Mesenchymal stem cell (in vitro differentiated cells and primary cell): ENCODE results near the gene HDAC6.

Experiments used
- DNase-seq: peaks from one replicate; pipeline ENCODE4 v3.0.0-alpha.2; 2013
- H2AFZ ChIP-seq: one replicate; pipeline ENCODE4 v1.6.1; 2013; ENCODE audit warnings: low read depth, mild to moderate bottlenecking, control low read depth, inconsistent platforms, low read length, moderate library complexity
- H2AK5ac ChIP-seq: 2 replicates; pipeline ENCODE4 v1.6.1; 2013; ENCODE audit warnings: low read length, moderate library complexity, mild to moderate bottlenecking, inconsistent platforms; ENCODE audit not compliant: severe bottlenecking
- H2BK120ac ChIP-seq: one replicate; pipeline ENCODE4 v1.6.1; 2013; ENCODE audit warnings: low read depth, mild to moderate bottlenecking, inconsistent platforms, low read length, moderate library complexity
- H2BK12ac ChIP-seq, 2 experiments: one replicate each; pipeline ENCODE4 v1.6.1; 2013; ENCODE audit warnings: inconsistent platforms in 2 of 2, low read length in 2 of 2, mild to moderate bottlenecking in 2 of 2, moderate library complexity in 2 of 2, control low read depth in 1 of 2
- H2BK15ac ChIP-seq: one replicate; pipeline ENCODE4 v1.6.1; 2013; ENCODE audit warnings: mild to moderate bottlenecking, low read depth, inconsistent platforms; ENCODE audit not compliant: poor library complexity, severe bottlenecking
- H2BK5ac ChIP-seq: 2 replicates; pipeline ENCODE4 v1.6.1; 2013; ENCODE audit warnings: low read depth, mild to moderate bottlenecking, low read length, control low read depth, inconsistent platforms; ENCODE audit not compliant: poor library complexity, severe bottlenecking
- H3K14ac ChIP-seq, 2 experiments: one replicate each; pipeline ENCODE4 v1.6.1; 2013; ENCODE audit warnings: inconsistent platforms in 2 of 2, low read length in 2 of 2, control low read depth in 1 of 2, mild to moderate bottlenecking in 1 of 2, moderate library complexity in 1 of 2
- H3K18ac ChIP-seq, 2 experiments: one replicate each; pipeline ENCODE4 v1.6.1; 2013; ENCODE audit warnings: inconsistent platforms in 2 of 2, low read length in 2 of 2, control low read depth in 1 of 2, low read depth in 1 of 2, mild to moderate bottlenecking in 1 of 2
- H3K23ac ChIP-seq, 2 experiments: one replicate each; pipeline ENCODE4 v1.6.1; 2013; ENCODE audit warnings: inconsistent platforms in 2 of 2, low read length in 2 of 2, mild to moderate bottlenecking in 2 of 2, moderate library complexity in 2 of 2, control low read depth in 1 of 2
- H3K27ac ChIP-seq: 2 replicates; pipeline ENCODE4 v1.5.1; 2013; ENCODE audit warnings: mild to moderate bottlenecking, moderate library complexity, low read length, control low read depth, inconsistent platforms; ENCODE audit not compliant: poor library complexity, severe bottlenecking
- H3K27me3 ChIP-seq, 2 experiments: 2 replicates each; pipeline versions ENCODE4 v1.6.1 to v1.7.0; 2013; ENCODE audit warnings: low read length in 2 of 2, mild to moderate bottlenecking in 2 of 2, moderate library complexity in 2 of 2, control low read depth in 1 of 2, inconsistent platforms in 1 of 2; ENCODE audit not compliant: control insufficient read depth in 1 of 2, insufficient read depth in 1 of 2
- H3K36me3 ChIP-seq, 2 experiments: 2 replicates each; pipeline versions ENCODE4 v1.6.1 to v1.7.0; 2013; ENCODE audit warnings: low read length in 2 of 2, control low read depth in 1 of 2, inconsistent platforms in 1 of 2, low read depth in 1 of 2, mild to moderate bottlenecking in 1 of 2; ENCODE audit not compliant: insufficient read depth in 2 of 2, control insufficient read depth in 1 of 2
- H3K4ac ChIP-seq, 2 experiments: one replicate each; pipeline ENCODE4 v1.6.1; 2013; ENCODE audit warnings: inconsistent platforms in 2 of 2, low read length in 2 of 2, mild to moderate bottlenecking in 2 of 2, moderate library complexity in 2 of 2, control low read depth in 1 of 2, low read depth in 1 of 2
- H3K4me1 ChIP-seq: 2 replicates; pipeline ENCODE4 v1.6.1; 2013; ENCODE audit warnings: low read depth, low read length, control low read depth; ENCODE audit not compliant: control insufficient read depth, insufficient read depth
- H3K4me2 ChIP-seq: 2 replicates; pipeline ENCODE4 v1.6.1; 2013; ENCODE audit warnings: low read length, mild to moderate bottlenecking, inconsistent platforms; ENCODE audit not compliant: poor library complexity, severe bottlenecking
- H3K4me3 ChIP-seq, 2 experiments: 2 replicates each; pipeline versions ENCODE4 v1.5.1 to v1.7.0; 2013; ENCODE audit warnings: low read length in 2 of 2, mild to moderate bottlenecking in 2 of 2, control low read depth in 1 of 2, low read depth in 1 of 2; ENCODE audit not compliant: insufficient read depth in 1 of 2
- H3K79me1 ChIP-seq: replicated peaks from 2 replicates; pipeline ENCODE4 v1.6.1; 2013; ENCODE audit warnings: mild to moderate bottlenecking, control low read depth, low read length, inconsistent platforms; ENCODE audit not compliant: poor library complexity, severe bottlenecking
- H3K9ac ChIP-seq: 2 replicates; pipeline ENCODE4 v1.7.0; 2013; ENCODE audit warnings: mild to moderate bottlenecking, low read length, moderate library complexity
- H3K9me3 ChIP-seq: 2 replicates; pipeline ENCODE4 v1.7.0; 2013; ENCODE audit warnings: mild to moderate bottlenecking, low read length; ENCODE audit not compliant: control insufficient read depth
- H4K8ac ChIP-seq: one replicate; pipeline ENCODE4 v1.6.1; 2013; ENCODE audit warnings: inconsistent platforms, mild to moderate bottlenecking, low read length, moderate library complexity
- H4K91ac ChIP-seq: one replicate; pipeline ENCODE4 v1.6.1; 2013; ENCODE audit warnings: mild to moderate bottlenecking, low read length, inconsistent platforms
- WGBS: methylation state at CpG from one replicate; pipeline ENCODE4 v1.1.7; 2013; ENCODE audit warnings: mixed read lengths; 5-methylcytosine and 5-hydroxymethylcytosine counted together

Gene HDAC6

GRCh38 chrX:48793935-48794334 is 7.9 kb upstream of the HDAC6 start:
- H3K36me3 ChIP-seq: no peaks in the 10 kb centered on the region
- peaks cover 0 to 68% of the 10 kb centered on the region in 2 experiments for H3K27me3 ChIP-seq
- H3K9me3 ChIP-seq: no peaks in the 10 kb centered on the region
- H3K23ac ChIP-seq: no peak overlapping the region
- no peak overlapping the region for H2BK12ac ChIP-seq
- peaks cover 10% of the 10 kb centered on the region for H3K4me1 ChIP-seq
- no peak overlapping the region for H3K14ac ChIP-seq
- H3K4me2 ChIP-seq: no peak overlapping the region
- H2AFZ ChIP-seq: no peak overlapping the region
- H2AK5ac ChIP-seq: no peak overlapping the region
- no peak overlapping the region for H2BK120ac ChIP-seq
- H3K4me3 ChIP-seq: no peak overlapping the region
- H4K91ac ChIP-seq: peak overlapping the region; percentile 39
- no peaks in the 10 kb centered on the region for H3K79me1 ChIP-seq
- H4K8ac ChIP-seq: peak overlapping the region; percentile 15
- no peak overlapping the region for H3K27ac ChIP-seq
- H2BK15ac ChIP-seq: peak overlapping the region; percentile 69
- H3K4ac ChIP-seq: no peak overlapping the region
- WGBS: 98% methylated on average over 4 of the region's 4 CpGs
- no peak overlapping the region for H3K9ac ChIP-seq
- no peak overlapping the region for H3K18ac ChIP-seq
- H2BK5ac ChIP-seq: no peak overlapping the region
- no peak for DNase-seq

DNA sequence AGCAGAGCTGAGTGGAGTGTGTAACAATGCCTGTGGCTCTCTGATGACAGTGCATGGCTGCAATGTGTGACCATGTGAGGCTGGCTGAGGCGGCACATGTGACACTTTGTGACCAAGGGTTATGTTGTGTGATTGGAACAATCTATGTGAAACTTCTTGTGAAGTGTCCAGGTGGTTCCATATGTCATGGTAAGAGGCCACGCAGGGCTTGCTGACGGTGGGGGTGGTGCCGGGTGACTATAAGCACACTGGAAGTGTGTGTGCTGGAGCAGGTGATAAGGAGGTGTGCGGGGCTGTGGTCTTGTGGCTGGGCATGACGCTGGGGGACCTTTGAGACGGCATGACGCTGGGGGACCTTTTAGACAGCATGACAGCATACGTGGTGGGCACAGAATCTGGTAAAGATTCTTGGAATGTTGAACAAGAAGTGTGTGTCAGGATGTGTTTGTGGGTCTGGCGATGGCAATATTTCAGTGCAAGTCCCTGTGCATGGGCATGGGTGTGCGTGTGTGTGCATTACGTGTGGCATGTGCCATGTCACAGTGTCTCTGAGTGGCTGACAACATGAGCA is 7.4 kb upstream of the HDAC6 start:
- 95% methylated on average over 12 of the region's 12 CpGs for WGBS
- no peak overlapping the region for H2BK15ac ChIP-seq
- H4K8ac ChIP-seq: no peak overlapping the region
- H2AFZ ChIP-seq: no peak overlapping the region
- H3K4ac ChIP-seq: no peak overlapping the region
- H3K4me2 ChIP-seq: no peak overlapping the region
- no peak overlapping the region for H3K27ac ChIP-seq
- no peaks in the 10 kb centered on the region for H3K9me3 ChIP-seq
- no peaks in the 10 kb centered on the region for H3K36me3 ChIP-seq
- H3K79me1 ChIP-seq: no peaks in the 10 kb centered on the region
- peak overlapping the region in 1 of 2 experiments; percentile 86 for H2BK12ac ChIP-seq
- H3K18ac ChIP-seq: no peak overlapping the region
- DNase-seq: no peak
- no peak overlapping the region for H3K4me3 ChIP-seq
- no peak overlapping the region for H2BK5ac ChIP-seq
- no peak overlapping the region for H2AK5ac ChIP-seq
- H3K14ac ChIP-seq: no peak overlapping the region
- no peak overlapping the region for H3K23ac ChIP-seq
- H3K4me1 ChIP-seq: peaks cover 10% of the 10 kb centered on the region
- H4K91ac ChIP-seq: no peak overlapping the region
- no peak overlapping the region for H2BK120ac ChIP-seq
- no peak overlapping the region for H3K9ac ChIP-seq
- H3K27me3 ChIP-seq: peaks cover 0 to 65% of the 10 kb centered on the region in 2 experiments

GRCh38 chrX:48794911-48795515 is 6.9 kb upstream of the HDAC6 start:
- peak overlapping the region; percentile 34 for H4K91ac ChIP-seq
- WGBS: 18% methylated on average over 3 of the region's 8 CpGs
- H3K4me1 ChIP-seq: peaks cover 10% of the 10 kb centered on the region
- H2BK15ac ChIP-seq: no peak overlapping the region
- no peak overlapping the region for H3K4me3 ChIP-seq
- no peaks in the 10 kb centered on the region for H3K36me3 ChIP-seq
- H3K23ac ChIP-seq: no peak overlapping the region
- no peak overlapping the region for H3K14ac ChIP-seq
- H3K79me1 ChIP-seq: no peaks in the 10 kb centered on the region
- H3K9me3 ChIP-seq: no peaks in the 10 kb centered on the region
- H3K18ac ChIP-seq: peak overlapping the region in 1 of 2 experiments; percentile 21
- H3K9ac ChIP-seq: no peak overlapping the region
- H4K8ac ChIP-seq: peak overlapping the region; percentile 82
- H3K27ac ChIP-seq: no peak overlapping the region
- H2BK120ac ChIP-seq: no peak overlapping the region
- peak; percentile 67 for DNase-seq
- no peak overlapping the region for H2AK5ac ChIP-seq
- no peak overlapping the region for H3K4ac ChIP-seq
- H3K4me2 ChIP-seq: no peak overlapping the region
- no peak overlapping the region for H2AFZ ChIP-seq
- H3K27me3 ChIP-seq: peaks cover 0 to 59% of the 10 kb centered on the region in 2 experiments
- H2BK12ac ChIP-seq: peak overlapping the region in 1 of 2 experiments; percentile 59
- H2BK5ac ChIP-seq: no peak overlapping the region

DNA sequence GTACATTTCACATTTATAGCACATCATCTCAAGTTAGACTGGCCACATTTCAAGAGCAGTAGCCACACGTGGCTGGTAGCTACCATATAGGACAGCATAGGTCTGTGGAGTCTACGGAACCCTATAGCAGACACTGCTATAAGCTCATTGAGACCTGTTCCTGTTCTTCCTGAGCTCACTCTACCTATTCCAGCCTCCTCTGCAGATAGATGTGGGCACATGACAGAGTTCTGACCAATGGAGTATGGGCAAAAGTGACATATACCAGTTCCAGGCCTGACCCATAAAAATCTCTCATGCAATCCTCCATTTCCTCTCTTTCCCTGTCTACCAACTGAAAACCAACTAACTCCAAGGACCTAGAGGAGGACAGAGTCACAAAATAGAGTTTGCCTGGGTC is 3.5 kb upstream of the HDAC6 start:
- no peak overlapping the region for H2AFZ ChIP-seq
- no peak overlapping the region for H4K8ac ChIP-seq
- peaks cover 1% of the 10 kb centered on the region for H3K79me1 ChIP-seq
- no peak overlapping the region for H3K9ac ChIP-seq
- H3K4me2 ChIP-seq: no peak overlapping the region
- H2BK120ac ChIP-seq: no peak overlapping the region
- H2BK5ac ChIP-seq: no peak overlapping the region
- H2AK5ac ChIP-seq: no peak overlapping the region
- no peak overlapping the region for H2BK15ac ChIP-seq
- DNase-seq: no peak
- H3K36me3 ChIP-seq: no peaks in the 10 kb centered on the region
- no peak overlapping the region for H3K4me3 ChIP-seq
- no CpG with 5 or more reads among the region's 2 CpGs for WGBS
- H3K14ac ChIP-seq: no peak overlapping the region
- no peak overlapping the region for H2BK12ac ChIP-seq
- no peak overlapping the region for H3K23ac ChIP-seq
- no peak overlapping the region for H4K91ac ChIP-seq
- H3K27me3 ChIP-seq: peaks cover 0 to 34% of the 10 kb centered on the region in 2 experiments
- no peak overlapping the region for H3K4ac ChIP-seq
- peaks cover 14% of the 10 kb centered on the region for H3K4me1 ChIP-seq
- H3K18ac ChIP-seq: no peak overlapping the region
- no peaks in the 10 kb centered on the region for H3K9me3 ChIP-seq
- no peak overlapping the region for H3K27ac ChIP-seq
